Measurements from ENCODE around the gene WDFY2. TPM values are rescaled to one million over a fixed set of nuclear protein-coding genes. Genes with fewer than 3 reads are reported as not detected.

The WDFY2 gene
- total and polyA plus RNA-seq, 2 experiments from 2014 or later, result 11.4 to 24.0 TPM

- Histone ChIP-seq H3K4me1 (ENCODE audit: insufficient read depth) (peaks cover 19% of the 10 kb centered on the region), H3K36me3 (ENCODE audit: insufficient read depth) (peaks cover 3% of the 10 kb centered on the region; the same call in 1 of the 2 replicates), H3K4me2 (no peak overlapping the region), H2AFZ (no peak overlapping the region), H3K27ac (ENCODE audit: low read depth) (no peak overlapping the region; the same call in 1 of the 2 replicates), H3K4me3 (no peak overlapping the region), H3F3A (replicated peaks; ENCODE audit: low read depth) (0 out of 2 replicates have a peak, but pooled peaks cover 4% of the 10 kb centered on the region), H4K20me1 (replicated peaks; ENCODE audit: insufficient read depth) (no peaks in the 10 kb centered on the region), H3K27me3 (ENCODE audit: insufficient read depth) (no peaks in the 10 kb centered on the region), H3K79me2 (replicated peaks; ENCODE audit: insufficient read depth) (no peaks in the 10 kb centered on the region), H3K9me2 (ENCODE audit: insufficient read depth) (no peaks in the 10 kb centered on the region)
- Mint-ChIP-seq H3K36me3 (ENCODE audit: low read depth) (peaks cover 12% of the 10 kb centered on the region), H3K27ac (no peak overlapping the region), H3K27me3 (ENCODE audit: insufficient read depth, low read depth, poor library complexity) (peaks cover 21% of the 10 kb centered on the region), H3K4me1 (peaks cover 35% of the 10 kb centered on the region), H3K4me3 (no peak overlapping the region), H3K9me3 (no peaks in the 10 kb centered on the region)
- peak; percentile 17 for ATAC-seq
- peak; percentile 72 for DNase-seq (ENCODE audit: low spot score)
- TF ChIP-seq STAT1 (IDR thresholded peaks at IDR 0.05; ENCODE audit: unreplicated experiment), result no peak
- peak; percentile 58 to 84 for TF ChIP-seq CTCF (conservative IDR thresholded peaks at IDR 0.05; ENCODE audit: low read depth in 2 of 2)
- no peak for TF ChIP-seq ZNF331 (CRISPR knock-in tag; IDR thresholded peaks at IDR 0.05; ENCODE audit: low read depth)
Observed at GRCh38 chr13:51767100-51767499, 182.8 kb downstream of the WDFY2 start.

- H4K20me1 ChIP-seq (replicated peaks; ENCODE audit: insufficient read depth), result no peaks in the 10 kb centered on the region
- H3K27ac Mint-ChIP-seq, result peak overlapping the region; percentile 16; the same call in 1 of the 2 replicates
- peak; percentile 78 for DNase-seq (ENCODE audit: low spot score)
- ATAC-seq, result peak; percentile 67
- H3K4me3 ChIP-seq, result no peak overlapping the region
- H3K4me3 Mint-ChIP-seq, result no peak overlapping the region; the same call in 2 of the 3 replicates
- H3K27ac ChIP-seq (ENCODE audit: low read depth), result no peak overlapping the region; the same call in 1 of the 2 replicates
- peaks cover 23% of the 10 kb centered on the region for H3K27me3 Mint-ChIP-seq (ENCODE audit: insufficient read depth, low read depth, poor library complexity)
- H3K4me1 ChIP-seq (ENCODE audit: insufficient read depth), result peaks cover 19% of the 10 kb centered on the region
- H3K27me3 ChIP-seq (ENCODE audit: insufficient read depth), result no peaks in the 10 kb centered on the region
- H2AFZ ChIP-seq, result no peak overlapping the region
- no peaks in the 10 kb centered on the region for H3K79me2 ChIP-seq (replicated peaks; ENCODE audit: insufficient read depth)
- H3K4me1 Mint-ChIP-seq, result peaks cover 36% of the 10 kb centered on the region
- H3K9me3 Mint-ChIP-seq, result no peaks in the 10 kb centered on the region
- H3K36me3 ChIP-seq (ENCODE audit: insufficient read depth), result 0 out of 2 replicates have a peak, but pooled peaks cover 3% of the 10 kb centered on the region
- no peaks in the 10 kb centered on the region for H3K9me2 ChIP-seq (ENCODE audit: insufficient read depth)
- peak overlapping the region; percentile 51 for H3K4me2 ChIP-seq
- 0 out of 2 replicates have a peak, but pooled peaks cover 4% of the 10 kb centered on the region for H3F3A ChIP-seq (replicated peaks; ENCODE audit: low read depth)
- H3K36me3 Mint-ChIP-seq (ENCODE audit: low read depth), result no peaks in the 10 kb centered on the region; the same call in 2 of the 3 replicates
- no peak for TF ChIP-seq NANOG (IDR thresholded peaks at IDR 0.05; ENCODE audit: borderline replicate concordance)
- TF ChIP-seq ZNF331 (CRISPR knock-in tag; IDR thresholded peaks at IDR 0.05; ENCODE audit: low read depth), result no peak
- TF ChIP-seq ETS1 (IDR thresholded peaks at IDR 0.05), result no peak
- no peak for TF ChIP-seq STAT1 (IDR thresholded peaks at IDR 0.05; ENCODE audit: unreplicated experiment)
- TF ChIP-seq EZH2phosphoT487 (IDR thresholded peaks at IDR 0.05; ENCODE audit: unreplicated experiment), result no peak
- no peak for TF ChIP-seq ZNF462 (CRISPR knock-in tag; IDR thresholded peaks at IDR 0.05)
- no peak for TF ChIP-seq JUNB (IDR thresholded peaks at IDR 0.05; ENCODE audit: unreplicated experiment)
- no peak for TF ChIP-seq EZH2 (IDR thresholded peaks at IDR 0.05; ENCODE audit: low read depth, unreplicated experiment)
- TF ChIP-seq CTCF (conservative IDR thresholded peaks at IDR 0.05; ENCODE audit: low read depth in 2 of 2), result peak; percentile 68 to 75
Observed at GRCh38 chr13:51768378-51768921, 184.2 kb downstream of the WDFY2 start.
